HUDEP-2 (cell line): ENCODE measurements around the gene POLDIP2.

ENCODE experiments used
- DNase-seq, 76 experiments: peaks; one replicate each; lab custom pipeline; 2025; ENCODE audit not compliant: unreplicated experiment in 76 of 76; lab: John Stamatoyannopoulos, UW

The POLDIP2 gene, protein sequence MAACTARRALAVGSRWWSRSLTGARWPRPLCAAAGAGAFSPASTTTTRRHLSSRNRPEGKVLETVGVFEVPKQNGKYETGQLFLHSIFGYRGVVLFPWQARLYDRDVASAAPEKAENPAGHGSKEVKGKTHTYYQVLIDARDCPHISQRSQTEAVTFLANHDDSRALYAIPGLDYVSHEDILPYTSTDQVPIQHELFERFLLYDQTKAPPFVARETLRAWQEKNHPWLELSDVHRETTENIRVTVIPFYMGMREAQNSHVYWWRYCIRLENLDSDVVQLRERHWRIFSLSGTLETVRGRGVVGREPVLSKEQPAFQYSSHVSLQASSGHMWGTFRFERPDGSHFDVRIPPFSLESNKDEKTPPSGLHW

DNA sequence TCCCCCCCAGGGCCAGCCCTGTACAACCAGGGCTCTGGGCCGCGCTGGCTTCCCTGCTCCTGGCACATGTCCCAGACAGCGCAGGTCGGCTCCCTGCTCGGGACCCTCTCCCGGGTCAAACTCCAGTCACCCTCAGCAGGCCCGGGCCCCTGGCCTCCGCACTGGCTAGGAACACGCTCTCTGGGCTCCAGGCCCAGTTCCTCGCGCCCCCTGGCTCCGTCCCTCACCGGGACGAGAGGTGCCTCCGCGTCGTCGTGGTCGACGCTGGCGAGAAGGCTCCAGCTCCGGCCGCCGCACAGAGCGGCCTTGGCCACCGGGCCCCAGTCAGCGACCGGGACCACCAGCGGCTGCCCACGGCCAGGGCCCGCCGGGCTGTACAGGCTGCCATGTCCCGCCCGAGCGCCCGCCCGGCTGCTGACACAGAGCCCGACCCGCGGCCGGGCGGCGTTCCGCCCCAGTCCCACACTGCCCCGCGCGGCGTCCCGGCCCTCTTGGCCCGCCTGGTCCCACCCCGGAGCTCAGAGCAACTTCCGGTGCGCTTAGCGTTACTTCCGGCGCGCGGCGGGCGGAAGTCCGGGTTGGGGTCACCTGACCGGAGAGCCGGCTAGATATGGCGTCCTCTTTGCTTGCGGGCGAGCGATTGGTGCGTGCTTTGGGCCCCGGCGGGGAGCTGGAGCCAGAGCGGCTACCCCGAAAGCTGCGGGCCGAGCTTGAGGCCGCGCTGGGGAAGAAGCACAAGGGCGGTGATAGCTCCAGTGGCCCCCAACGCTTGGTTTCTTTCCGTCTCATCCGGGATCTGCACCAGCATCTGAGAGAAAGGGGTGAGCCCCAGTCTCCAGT lies at the start of gene POLDIP2:
TSS of gene POLDIP2 (minus strand) at position 467 of the 840 bp plus-strand sequence. CDS start at position 388, 79 bp downstream.
- DNase-seq, result peak in 75 of 76 experiments; percentile 29 to 95 (median 89)

DNA sequence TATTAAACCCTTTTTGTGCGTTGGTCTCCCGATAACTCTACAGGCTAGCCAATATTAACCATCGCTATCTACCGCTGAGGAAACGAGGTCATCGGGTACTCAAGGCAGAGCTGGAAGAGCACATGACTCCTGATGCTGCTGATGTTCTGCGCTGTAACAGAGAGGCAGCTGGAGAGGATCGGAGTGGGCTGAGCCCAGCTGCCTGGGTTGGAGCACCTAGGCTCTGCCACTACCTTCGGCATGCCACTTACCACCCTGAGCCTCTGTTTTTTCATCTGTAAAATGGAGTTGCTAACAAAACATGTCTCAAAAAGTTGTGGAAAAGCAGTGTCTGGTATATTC lies 49.1 kb upstream of the POLDIP2 start:
- DNase-seq, result no peak

DNA sequence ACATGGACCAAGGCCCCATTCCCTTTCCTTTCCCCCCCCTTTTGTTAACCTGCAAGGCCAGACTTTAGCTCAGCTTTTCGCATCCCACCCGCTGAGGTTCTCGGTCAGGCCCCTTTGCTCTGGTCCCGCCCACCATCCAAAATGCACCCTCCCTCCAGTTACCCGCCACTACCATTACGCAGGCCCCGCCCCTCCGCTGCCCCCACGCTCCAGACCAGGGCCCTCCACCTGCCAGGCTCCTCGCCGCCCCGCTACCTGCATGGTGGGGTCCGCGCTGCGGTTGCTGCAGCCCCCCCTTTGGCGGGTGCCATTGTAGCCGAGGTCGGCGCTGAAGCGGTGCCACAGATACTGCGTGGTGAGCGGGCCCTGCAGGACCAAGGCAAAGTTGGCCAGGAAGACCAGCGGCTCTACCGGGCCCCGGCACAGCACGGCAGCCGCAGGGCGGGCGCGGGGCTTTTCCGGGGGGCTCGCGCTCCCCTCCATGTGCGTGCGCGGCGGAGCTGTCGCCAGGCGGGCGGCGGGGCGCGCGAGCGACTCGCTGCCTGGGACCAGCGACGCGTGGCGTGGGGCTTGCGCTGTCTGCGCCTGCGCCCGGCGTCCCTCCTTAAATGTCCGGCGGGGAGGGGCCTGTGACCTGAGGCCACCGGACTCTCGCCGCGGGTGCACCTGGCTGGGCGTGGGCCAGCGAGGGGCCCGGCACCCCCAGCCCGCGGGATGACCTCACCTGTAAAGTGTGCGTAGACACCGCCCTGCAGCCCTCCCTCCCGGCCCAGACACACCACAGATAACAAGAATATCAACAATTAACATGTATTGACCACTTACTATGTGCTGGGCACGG lies 48.5 kb upstream of the POLDIP2 start, which contains the start of gene SLC46A1:
TSS of gene SLC46A1 (minus strand) at position 581 of the 841 bp plus-strand sequence. CDS start at position 483, 98 bp downstream.
- DNase-seq, result peak in 15 of 76 experiments; percentile 1 to 30 (median 20)

DNA sequence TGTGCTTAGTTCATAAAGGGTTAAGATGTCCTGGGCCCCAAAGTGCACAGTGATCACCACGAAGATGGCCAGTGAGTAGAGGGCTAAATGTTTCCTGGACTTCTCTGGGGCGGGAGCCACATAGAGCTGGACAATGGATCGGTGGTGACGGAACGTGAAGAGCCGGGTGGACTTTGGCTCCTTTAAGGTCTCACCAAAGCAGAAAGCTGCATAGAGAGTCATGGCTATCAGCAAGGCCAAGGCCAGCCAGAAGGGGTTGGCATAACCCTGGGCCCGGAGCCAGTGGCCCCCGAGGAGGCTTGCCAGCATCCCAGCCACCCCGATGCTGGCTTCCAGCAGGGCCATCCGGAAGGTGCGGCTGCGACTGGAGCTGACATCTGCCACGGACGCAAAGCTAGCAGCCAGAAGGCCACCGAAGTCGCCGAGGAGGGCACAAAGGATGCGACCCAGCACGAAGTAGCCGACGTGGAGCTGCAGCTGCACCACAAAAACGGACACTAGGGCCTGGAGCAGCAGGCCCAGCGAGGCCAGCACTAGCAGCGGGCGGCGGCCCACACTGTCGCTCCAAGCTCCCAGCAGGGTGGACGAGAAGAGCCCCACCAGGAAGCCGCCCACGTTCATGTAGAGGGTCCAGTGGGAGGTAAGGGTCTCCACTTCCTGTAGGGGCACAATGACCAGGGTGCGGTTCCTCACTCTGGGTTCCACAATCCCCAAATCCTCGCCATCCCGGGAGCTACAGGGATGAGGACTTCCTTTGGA lies 47.7 kb upstream of the POLDIP2 start:
- DNase-seq, result no peak

DNA sequence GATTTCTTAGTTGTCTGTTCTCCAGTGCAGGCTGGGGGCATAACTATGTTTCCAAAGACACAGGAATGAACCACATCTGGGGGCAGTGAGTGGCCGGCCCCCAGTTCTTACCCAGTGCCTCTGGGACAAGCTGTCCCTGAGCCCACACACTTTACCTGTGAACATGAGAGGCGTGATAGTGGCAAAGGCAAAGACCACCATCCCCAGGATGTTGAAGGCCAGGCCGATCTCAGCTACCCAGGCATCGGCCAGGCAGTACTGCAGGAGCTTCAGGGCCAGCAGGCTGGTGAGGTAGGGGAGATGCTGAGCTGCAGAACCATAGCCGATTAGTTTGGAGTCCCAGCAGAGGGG lies 47.1 kb upstream of the POLDIP2 start:
- no peak for DNase-seq

DNA sequence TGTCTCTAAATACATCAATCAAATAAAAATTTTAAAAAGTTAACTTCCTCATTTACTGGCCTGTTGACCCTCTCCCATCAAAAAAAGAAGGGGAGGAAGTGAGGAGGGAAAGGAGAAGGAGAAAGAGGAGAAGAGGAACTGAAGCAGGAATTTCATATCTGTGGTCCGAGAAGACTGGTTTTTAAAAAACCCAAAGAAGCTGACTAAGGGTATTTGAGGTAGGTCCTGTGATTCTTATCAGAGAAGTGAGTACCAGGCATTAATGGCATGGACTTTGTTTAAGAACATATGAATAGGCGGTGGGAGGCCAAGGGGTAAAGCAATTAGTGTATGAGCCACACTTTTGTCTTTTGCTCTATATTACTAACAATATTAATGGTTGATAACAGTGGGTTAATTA lies 46.7 kb upstream of the POLDIP2 start:
- DNase-seq, result no peak

DNA sequence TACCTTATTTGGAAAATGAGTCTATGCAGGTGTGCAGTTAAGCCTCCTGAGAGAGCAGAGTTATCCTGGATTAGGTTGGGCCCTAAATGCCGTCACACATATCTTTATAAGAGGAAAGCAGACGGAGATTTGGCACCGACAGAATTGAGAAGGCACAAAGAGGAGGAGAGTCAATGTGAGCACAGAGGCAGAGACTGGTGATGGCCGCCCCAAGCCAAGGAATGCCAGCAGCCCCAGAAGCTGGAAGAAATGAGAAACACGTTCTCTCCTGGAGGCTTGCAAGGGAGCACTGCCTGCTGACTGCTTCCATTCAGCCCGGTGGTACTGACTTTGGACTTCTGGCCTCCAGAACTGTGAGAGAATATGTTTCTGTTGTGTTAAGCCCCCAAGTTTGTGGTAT lies 45.5 kb upstream of the POLDIP2 start:
- DNase-seq, result no peak

DNA sequence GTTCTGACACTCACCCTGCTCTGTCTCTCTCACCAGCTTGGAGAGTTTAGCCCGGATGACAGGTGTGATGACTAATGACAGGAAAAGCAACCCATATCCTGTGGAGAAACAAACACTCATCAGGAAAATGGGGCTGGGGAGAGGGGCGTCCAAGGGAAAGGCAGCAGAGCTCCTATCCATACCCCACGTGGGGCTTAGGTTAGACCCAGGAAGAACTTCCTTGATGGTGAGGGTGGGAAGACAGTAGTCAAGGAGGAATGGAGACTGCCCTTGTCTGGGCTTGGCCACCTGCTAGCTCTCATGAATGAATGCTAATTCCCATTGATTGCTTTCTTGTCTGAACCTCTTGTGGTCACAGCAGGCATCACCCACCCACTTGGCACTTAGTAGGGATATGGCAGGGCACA lies 44.9 kb upstream of the POLDIP2 start:
- DNase-seq, result no peak

DNA sequence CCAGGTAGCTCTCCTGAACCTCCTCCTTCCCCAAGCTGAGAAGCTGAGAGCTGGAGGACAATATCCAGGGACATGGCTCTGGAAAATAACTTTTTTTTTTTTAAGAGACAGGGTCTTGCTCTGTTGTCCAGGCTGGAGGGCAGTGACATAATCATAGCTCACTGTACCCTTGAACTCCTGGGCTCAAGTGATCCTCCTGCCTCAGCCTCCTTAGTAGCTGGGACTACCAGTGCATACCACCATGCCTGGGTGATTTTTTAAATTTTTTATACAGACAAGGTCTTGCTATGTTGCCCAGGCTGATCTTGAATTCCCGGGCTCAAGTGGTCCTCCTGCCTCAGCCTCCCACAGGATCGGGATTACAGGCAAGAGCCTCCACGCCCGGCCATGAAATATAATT lies 42.5 kb upstream of the POLDIP2 start:
- DNase-seq, result no peak

DNA sequence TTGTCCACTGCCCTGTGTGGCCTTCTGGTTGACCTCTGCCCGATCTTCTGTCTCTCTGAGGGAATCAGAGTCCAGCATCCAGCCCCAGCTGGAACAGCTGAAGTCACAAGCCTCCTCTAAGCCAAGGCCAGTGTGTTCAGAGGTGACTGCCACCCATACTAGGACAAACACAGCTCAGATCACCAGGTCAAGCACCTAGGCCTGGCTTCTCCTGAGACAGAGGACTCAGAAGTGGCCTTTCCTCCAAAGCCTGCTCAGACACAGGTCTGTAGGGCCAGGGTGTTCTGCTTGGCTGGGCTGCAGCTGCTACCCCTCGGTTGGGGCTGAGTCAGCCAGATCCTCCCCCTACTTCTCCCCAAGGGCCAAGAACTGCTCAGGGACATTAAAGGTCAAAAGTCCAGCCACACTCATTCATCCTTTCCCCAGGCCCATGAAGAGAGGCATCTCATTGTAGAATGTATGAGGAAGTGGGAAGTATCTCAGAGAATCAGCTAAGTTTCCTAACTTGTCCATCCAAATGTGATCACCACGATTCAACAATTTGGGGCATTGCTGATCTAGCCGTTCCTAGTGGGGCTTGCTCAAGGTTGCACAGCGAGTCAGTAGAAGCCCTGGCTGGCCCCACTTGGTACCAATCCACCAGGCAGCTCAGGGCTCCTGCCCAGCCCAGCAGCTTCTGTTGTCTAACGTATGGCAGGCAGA lies 41.1 kb upstream of the POLDIP2 start:
- DNase-seq, result no peak

DNA sequence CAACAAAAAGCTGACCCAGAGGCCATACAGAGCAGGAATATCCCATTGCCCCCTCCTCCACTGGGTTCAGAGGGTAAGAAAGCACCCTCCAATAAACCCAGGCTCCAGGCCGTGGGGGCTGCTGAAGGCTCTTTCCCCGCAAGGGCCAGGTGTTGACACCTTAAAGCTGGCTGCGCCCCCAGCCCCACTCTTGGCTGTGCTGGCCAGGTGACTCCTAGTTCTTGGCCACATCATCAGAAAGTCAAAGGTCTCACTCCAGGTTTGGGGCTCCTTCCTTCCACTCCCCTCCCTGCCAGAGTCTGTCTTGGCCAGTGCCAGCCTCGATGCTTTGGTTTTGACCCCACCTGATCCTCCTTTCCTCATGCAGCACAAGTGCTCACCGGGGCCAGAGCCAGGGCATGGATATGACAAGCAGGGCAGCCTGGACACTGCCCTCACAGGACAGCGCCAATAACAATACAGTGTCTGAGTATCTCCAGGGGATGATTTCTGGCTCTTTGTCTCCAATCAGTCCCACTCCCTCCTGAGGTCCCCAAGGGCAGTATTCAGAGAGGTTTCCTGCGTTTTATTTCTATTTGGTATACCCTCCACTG lies 40.5 kb upstream of the POLDIP2 start:
- no peak for DNase-seq

DNA sequence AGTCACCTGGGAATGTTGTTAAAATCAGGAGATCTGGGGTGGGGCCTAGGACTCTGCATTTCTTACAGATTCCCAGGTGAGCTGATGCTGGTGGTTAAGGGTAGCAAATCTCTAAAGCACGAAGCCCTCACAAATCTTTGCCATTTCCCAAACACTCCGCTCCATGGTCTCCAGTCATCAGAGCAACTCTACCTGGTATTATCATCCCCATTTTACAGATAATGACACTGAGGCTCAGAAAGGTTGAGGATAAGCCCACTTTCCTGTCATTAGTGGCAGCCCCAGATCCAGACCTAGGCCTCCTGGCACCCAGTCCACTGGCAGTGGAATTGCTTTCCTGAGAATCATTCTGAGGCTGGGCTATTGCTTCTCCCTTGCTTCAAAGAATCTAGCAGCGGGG lies 39.9 kb upstream of the POLDIP2 start:
- no peak for DNase-seq

DNA sequence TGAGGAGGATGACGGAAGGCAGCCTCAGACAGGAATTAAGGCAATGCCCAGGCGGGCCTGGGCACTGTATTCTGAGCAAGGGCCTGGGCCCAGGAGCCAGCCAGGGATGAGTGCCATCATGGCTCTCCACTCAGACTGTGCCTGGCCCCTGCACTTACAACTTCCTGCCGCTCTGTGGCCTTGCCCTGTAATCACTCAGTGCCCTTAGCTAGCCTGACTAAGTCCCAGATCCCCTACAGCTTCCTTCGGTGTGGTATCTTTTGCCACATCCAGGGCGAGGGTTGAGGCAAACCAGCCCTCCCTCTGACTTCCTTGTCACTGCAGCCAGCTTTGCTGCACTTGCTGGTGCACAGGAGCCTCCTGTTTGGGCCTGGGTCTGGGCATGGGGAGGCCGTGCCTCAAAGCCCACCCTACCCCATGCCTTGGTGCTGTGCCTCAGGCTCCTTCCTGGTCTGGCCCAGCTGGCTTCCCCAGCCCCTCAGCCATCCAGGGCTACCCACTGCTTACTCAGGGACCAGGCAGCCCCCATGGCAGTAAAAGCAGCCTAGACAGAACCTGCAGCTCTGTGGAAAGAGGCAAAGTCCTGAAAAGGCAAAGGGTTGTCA lies 39.4 kb upstream of the POLDIP2 start:
- DNase-seq, result no peak

DNA sequence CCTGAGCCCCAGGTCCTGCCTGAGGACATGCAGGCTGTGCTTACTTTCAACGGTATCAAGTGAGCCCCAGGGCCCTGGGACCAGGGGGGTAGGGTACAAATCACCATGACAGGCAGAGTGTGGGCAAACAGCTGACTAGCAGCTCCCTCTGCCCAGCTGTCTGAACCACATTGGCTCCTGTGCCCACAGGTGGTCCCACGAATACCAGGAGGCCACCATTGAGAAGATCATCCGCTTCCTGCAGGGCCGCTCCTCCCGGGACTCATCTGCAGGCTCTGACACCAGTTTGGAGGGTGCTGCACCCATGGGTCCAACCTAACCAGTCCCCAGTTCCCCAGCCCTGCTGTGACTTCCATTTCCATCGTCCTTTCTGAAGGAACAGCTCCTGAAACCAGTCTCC lies 38.6 kb upstream of the POLDIP2 start:
- no peak for DNase-seq

DNA sequence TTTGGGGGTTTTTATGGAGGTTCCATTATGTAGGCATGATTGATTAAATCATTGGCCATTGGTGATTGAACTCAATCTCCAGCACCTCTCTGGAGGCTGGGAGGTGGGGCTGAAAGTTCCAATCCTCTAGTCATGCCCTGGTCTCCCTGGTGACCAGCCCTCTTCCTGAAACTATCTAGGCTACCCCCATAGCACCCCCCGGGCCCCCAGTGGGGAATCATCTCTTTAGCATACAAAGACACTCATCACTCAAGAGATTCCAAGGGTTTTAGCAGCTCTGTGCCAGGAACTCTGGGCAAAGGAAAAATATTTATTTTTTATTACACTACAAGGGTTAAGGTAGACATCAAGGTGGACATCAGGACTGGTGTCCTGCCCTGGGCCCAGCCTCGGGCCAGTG lies 38.1 kb upstream of the POLDIP2 start:
- DNase-seq, result no peak

DNA sequence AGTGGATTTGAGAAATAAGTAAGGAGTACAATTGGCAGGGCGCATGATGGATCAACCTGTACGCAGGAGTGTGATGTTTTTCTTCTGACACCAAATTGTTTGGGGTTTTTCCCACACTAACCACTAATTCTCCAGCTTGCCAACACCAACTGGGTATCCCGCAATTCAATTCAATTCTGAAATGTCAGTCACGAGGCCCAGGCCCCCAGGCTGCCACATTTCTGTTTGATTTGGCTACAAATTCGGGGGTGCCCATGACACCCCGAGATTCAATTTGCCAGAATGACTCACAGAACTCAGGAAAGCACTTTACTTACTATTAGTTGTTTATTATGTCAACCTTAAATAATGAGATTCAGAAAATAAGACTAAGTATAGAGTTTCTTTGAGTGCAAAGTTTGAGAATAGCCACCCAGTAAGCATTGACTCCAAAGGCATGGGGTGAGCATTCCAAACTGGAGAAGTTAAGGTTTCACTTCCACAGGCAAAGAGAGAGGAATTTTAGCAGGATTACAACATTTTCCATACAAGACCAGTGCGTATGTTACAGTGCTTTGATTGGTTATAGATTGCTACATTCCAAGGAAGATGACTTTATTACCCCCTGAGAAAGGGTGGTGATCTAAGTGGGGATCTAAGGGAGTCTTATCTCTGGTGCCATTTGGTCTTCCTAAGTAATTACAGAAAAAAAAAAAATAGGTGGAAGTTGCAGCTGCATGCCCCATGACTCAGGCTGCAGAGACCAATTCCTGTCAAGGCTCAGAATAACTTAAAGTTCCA lies 37.2 kb upstream of the POLDIP2 start:
- DNase-seq, result no peak

DNA sequence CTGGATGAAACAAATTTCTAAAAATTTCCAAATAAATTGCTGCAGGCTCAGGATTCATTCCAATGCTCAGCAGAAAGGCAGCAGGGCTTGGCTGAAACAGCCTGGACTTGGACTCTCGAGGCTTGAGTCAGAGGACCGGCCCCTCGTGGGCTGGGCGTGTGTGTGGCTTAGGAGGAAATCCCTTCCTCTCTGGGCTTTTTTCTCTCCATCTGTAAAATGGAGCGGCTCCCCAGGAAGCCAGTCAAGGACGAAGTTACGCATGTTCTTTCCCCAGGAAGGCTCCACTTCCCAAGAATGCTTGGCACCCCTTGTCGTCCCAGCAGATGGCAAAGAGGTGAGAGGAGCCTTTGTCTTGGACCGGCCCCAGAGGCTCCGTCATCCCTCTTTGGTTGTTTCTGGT lies 35.2 kb upstream of the POLDIP2 start:
- DNase-seq, result no peak

DNA sequence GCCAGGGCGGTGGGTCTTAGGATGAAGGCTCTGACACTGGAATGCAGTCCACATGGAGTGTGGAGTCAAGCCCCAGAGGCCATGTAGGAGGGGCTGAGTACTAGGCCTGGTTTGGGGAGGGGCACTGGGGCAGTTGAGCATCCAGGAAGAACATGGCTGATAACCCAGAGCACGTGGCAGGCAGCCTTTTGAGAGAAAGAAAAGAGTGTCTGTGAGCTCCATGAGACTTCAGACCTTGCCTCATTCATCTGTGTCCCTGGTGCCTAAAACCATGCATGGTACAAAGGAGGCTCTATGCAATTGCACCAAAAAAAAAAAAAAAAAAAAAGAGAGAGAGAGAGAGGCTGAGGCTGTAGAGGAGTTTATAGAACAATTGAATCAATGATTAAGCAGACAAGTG lies 34.1 kb upstream of the POLDIP2 start:
- DNase-seq, result no peak
